Liver (tissue), 9 donors: ENCODE measurements around the gene GLIS1. TPM values are rescaled to one million over a fixed set of nuclear protein-coding genes. Genes with fewer than 3 reads are reported as not detected.

Experiments used
- DNase-seq: peaks from one replicate; pipeline ENCODE4 v3.0.0-alpha.2; 2017; ENCODE audit warnings: low spot score
- H3K27ac ChIP-seq, 2 donors: one replicate each; pipeline ENCODE4 v1.7.0; 2013; ENCODE audit warnings: inconsistent platforms in 2 of 2, low read length in 2 of 2, control low read depth in 1 of 2, low read depth in 1 of 2, mild to moderate bottlenecking in 1 of 2
- H3K27me3 ChIP-seq, 4 donors: one replicate each; pipeline versions ENCODE4 v1.6.1 to v1.7.0; 2013; ENCODE audit warnings: low read length in 3 of 4, inconsistent platforms in 1 of 4, mild to moderate bottlenecking in 1 of 4, moderate library complexity in 1 of 4; ENCODE audit not compliant: control insufficient read depth in 4 of 4, insufficient read depth in 4 of 4
- H3K36me3 ChIP-seq, 4 donors: one replicate each; pipeline versions ENCODE4 v1.6.1 to v1.7.0; 2013; ENCODE audit warnings: low read length in 3 of 4, mild to moderate bottlenecking in 3 of 4, low read depth in 1 of 4, moderate library complexity in 1 of 4; ENCODE audit not compliant: control insufficient read depth in 4 of 4, insufficient read depth in 3 of 4
- H3K4me1 ChIP-seq, 4 donors: one replicate each; pipeline versions ENCODE4 v1.6.1 to v1.7.0; 2013; ENCODE audit warnings: low read length in 3 of 4, mild to moderate bottlenecking in 3 of 4, moderate library complexity in 1 of 4; ENCODE audit not compliant: control insufficient read depth in 4 of 4, insufficient read depth in 4 of 4
- H3K4me3 ChIP-seq, 3 donors: one replicate each; pipeline versions ENCODE4 v1.6.1 to v1.7.0; 2013; ENCODE audit warnings: low read length in 3 of 3, control low read depth in 1 of 3, low read depth in 1 of 3, mild to moderate bottlenecking in 1 of 3
- H3K9ac ChIP-seq, 2 donors: one replicate each; pipeline ENCODE4 v1.7.0; 2013; ENCODE audit warnings: low read length in 2 of 2, mild to moderate bottlenecking in 2 of 2, moderate library complexity in 2 of 2, control low read depth in 1 of 2, low read depth in 1 of 2
- H3K9me3 ChIP-seq, 4 donors: one replicate each; pipeline versions ENCODE4 v1.6.1 to v1.7.0; 2013; ENCODE audit warnings: low read length in 3 of 4; ENCODE audit not compliant: control insufficient read depth in 4 of 4
- ATF3 ChIP-seq: IDR thresholded peaks from 2 replicates; pipeline ENCODE4 v1.6.1; 2016; ENCODE audit warnings: antibody characterized with exemption
- CTCF ChIP-seq: fragments of 150-350 bp; IDR thresholded peaks from 2 replicates; pipeline ENCODE4 v1.5.1; 2017; ENCODE audit warnings: improper control_type of control experiment, low read depth, low read length; ENCODE audit not compliant: missing input control
- EGR1 ChIP-seq, 2 donors: IDR thresholded peaks; 2 replicates each; pipeline ENCODE4 v1.6.1; 2016 to 2018; ENCODE audit warnings: antibody characterized with exemption in 2 of 2, low read depth in 2 of 2
- FOXA1 ChIP-seq: IDR thresholded peaks from 2 replicates; pipeline ENCODE4 v1.6.1; 2016; ENCODE audit warnings: antibody characterized with exemption
- FOXA2 ChIP-seq: IDR thresholded peaks from 2 replicates; pipeline ENCODE4 v1.6.1; 2016; ENCODE audit warnings: antibody characterized with exemption
- GABPA ChIP-seq, 2 donors: IDR thresholded peaks in 1 of 2; conservative IDR thresholded peaks in 1 of 2; 2 replicates each; pipeline ENCODE4 v1.6.1; 2016; ENCODE audit warnings: antibody characterized with exemption in 2 of 2, mild to moderate bottlenecking in 1 of 2, moderate library complexity in 1 of 2
- HNF4A ChIP-seq, 2 donors: conservative IDR thresholded peaks; 2 replicates each; pipeline ENCODE4 v1.6.1; 2016; ENCODE audit warnings: antibody characterized with exemption in 2 of 2, mild to moderate bottlenecking in 2 of 2
- HNF4G ChIP-seq: IDR thresholded peaks from 2 replicates; pipeline ENCODE4 v1.6.1; 2016; ENCODE audit warnings: antibody characterized with exemption
- JUND ChIP-seq, 2 donors: IDR thresholded peaks; 2 replicates each; pipeline ENCODE4 v1.6.1; 2016; ENCODE audit warnings: antibody characterized with exemption in 2 of 2
- MAX ChIP-seq: IDR thresholded peaks from 2 replicates; pipeline ENCODE4 v1.6.1; 2016; ENCODE audit warnings: antibody characterized with exemption
- NR2F2 ChIP-seq: IDR thresholded peaks from 2 replicates; pipeline ENCODE4 v1.6.1; 2016; ENCODE audit warnings: antibody characterized with exemption
- RAD21 ChIP-seq, 2 donors: IDR thresholded peaks; 2 replicates each; pipeline ENCODE4 v1.6.1; 2016; ENCODE audit warnings: antibody characterized with exemption in 2 of 2, mild to moderate bottlenecking in 2 of 2
- REST ChIP-seq: IDR thresholded peaks from 2 replicates; pipeline ENCODE4 v1.6.1; 2016; ENCODE audit warnings: antibody characterized with exemption, mild to moderate bottlenecking
- RXRA ChIP-seq, 2 donors: IDR thresholded peaks; 2 replicates each; pipeline ENCODE4 v1.6.1; 2017 to 2018; ENCODE audit warnings: antibody characterized with exemption in 2 of 2, mild to moderate bottlenecking in 1 of 2
- SP1 ChIP-seq: IDR thresholded peaks from 2 replicates; pipeline ENCODE4 v1.6.1; 2018; ENCODE audit warnings: antibody characterized with exemption, mild to moderate bottlenecking
- TAF1 ChIP-seq: conservative IDR thresholded peaks from 2 replicates; pipeline ENCODE4 v1.6.1; 2016; ENCODE audit warnings: antibody characterized with exemption, mild to moderate bottlenecking
- YY1 ChIP-seq: IDR thresholded peaks from 2 replicates; pipeline ENCODE4 v1.6.1; 2016; ENCODE audit warnings: antibody characterized with exemption, mild to moderate bottlenecking
- WGBS: extraction: QIAGEN DNeasy Blood & Tissue Kit; methylation state at CpG from one replicate; pipeline ENCODE4 v1.1.7; 2013; 5-methylcytosine and 5-hydroxymethylcytosine counted together
- polyA plus RNA-seq, 2 donors: library from polyadenylated mRNA; stranded (reverse) in 1 of 2; unstranded in 1 of 2; fragments of 200-250 nt in 1 of 2; fragments of >200 nt in 1 of 2; fragmentation: Nextera tagmentation in 1 of 2; extraction: Ambion mirVana in 1 of 2; gene quantifications; one replicate each; pipeline versions ENCODE4 v1.2.1 to v1.2.3, GENCODE V29; 2013 to 2015
- total RNA-seq, 2 donors: library from RNA; depleted of rRNA; stranded (reverse); fragments of >200 nt; gene quantifications; one replicate each; pipeline ENCODE4 v1.2.3, GENCODE V29; 2014
- TF ChIP-seq, protein P1 (sequence below): IDR thresholded peaks from 2 replicates; pipeline ENCODE4 v1.6.1; 2016; ENCODE audit warnings: antibody characterized with exemption
- donor health status: healthy.
- donor health status: healthy.
- donor health status: healthy.
- donor health status: healthy.
- donor health status: healthy.

GLIS1 gene
- total and polyA plus RNA-seq, 4 donors = under 0.01 to 0.05 TPM; not detected in 2

GRCh38 chr1:53513846-53514245 lies 225.1 kb downstream of the GLIS1 start:
- TF ChIP-seq CTCF (no peak), FOXA2 (no peak), ATF3 (no peak), REST (no peak), EGR1 (IDR thresholded peaks at IDR 0.05; ENCODE audit: low read depth in 2 of 2) (no peak), MAX (no peak), JUND (IDR thresholded peaks at IDR 0.05) (no peak), SP1 (no peak), FOXA1 (no peak), TAF1 (no peak), RXRA (IDR thresholded peaks at IDR 0.05) (no peak), YY1 (no peak), GABPA (IDR thresholded peaks at IDR 0.05 in 1 of 2, conservative IDR thresholded peaks at IDR 0.05 in 1 of 2) (no peak), NR2F2 (no peak), RAD21 (IDR thresholded peaks at IDR 0.05) (no peak), HNF4A (conservative IDR thresholded peaks at IDR 0.05) (no peak), HNF4G (no peak)
- TF ChIP-seq, protein P1, sequence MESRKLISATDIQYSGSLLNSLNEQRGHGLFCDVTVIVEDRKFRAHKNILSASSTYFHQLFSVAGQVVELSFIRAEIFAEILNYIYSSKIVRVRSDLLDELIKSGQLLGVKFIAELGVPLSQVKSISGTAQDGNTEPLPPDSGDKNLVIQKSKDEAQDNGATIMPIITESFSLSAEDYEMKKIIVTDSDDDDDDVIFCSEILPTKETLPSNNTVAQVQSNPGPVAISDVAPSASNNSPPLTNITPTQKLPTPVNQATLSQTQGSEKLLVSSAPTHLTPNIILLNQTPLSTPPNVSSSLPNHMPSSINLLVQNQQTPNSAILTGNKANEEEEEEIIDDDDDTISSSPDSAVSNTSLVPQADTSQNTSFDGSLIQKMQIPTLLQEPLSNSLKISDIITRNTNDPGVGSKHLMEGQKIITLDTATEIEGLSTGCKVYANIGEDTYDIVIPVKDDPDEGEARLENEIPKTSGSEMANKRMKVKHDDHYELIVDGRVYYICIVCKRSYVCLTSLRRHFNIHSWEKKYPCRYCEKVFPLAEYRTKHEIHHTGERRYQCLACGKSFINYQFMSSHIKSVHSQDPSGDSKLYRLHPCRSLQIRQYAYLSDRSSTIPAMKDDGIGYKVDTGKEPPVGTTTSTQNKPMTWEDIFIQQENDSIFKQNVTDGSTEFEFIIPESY = no peak
- H3K9me3 ChIP-seq = no peaks in the 10 kb centered on the region
- H3K27ac ChIP-seq = no peak overlapping the region
- 94% methylated on average over 7 of the region's 7 CpGs for WGBS
- no peak overlapping the region for H3K9ac ChIP-seq
- H3K36me3 ChIP-seq = no peaks in the 10 kb centered on the region
- no peak for DNase-seq
- no peaks in the 10 kb centered on the region for H3K4me1 ChIP-seq
- no peak overlapping the region for H3K4me3 ChIP-seq
- H3K27me3 ChIP-seq = no peaks in the 10 kb centered on the region
